ENCODE measurements around the gene ZSCAN20. TPM values are rescaled to one million over a fixed set of nuclear protein-coding genes. Genes with fewer than 3 reads are reported as not detected.

Gene ZSCAN20
- total RNA-seq, 6 donors from 2014 or later: 2.2 to 5.6 (median 4.8) TPM

GRCh38 chr1:33460144-33460543 lies 12.3 kb upstream of the ZSCAN20 start:
- Histone ChIP-seq H3K4me3 (no peak overlapping the region), H3K9me3 (no peaks in the 10 kb centered on the region), H3K4me1 (peaks cover 0 to 11% (median 8%) of the 10 kb centered on the region in 4 donors), H3K27ac (peak overlapping the region in 1 of 4 donors; percentile 39), H3K27me3 (no peaks in the 10 kb centered on the region), H3K36me3 (no peaks in the 10 kb centered on the region)
- TF ChIP-seq CTCF (IDR thresholded peaks at IDR 0.05): no peak
- no peak for TF ChIP-seq POLR2A (IDR thresholded peaks at IDR 0.05)
- TF ChIP-seq POLR2AphosphoS5 (IDR thresholded peaks at IDR 0.05): no peak
- TF ChIP-seq EP300 (IDR thresholded peaks at IDR 0.05): no peak
- ATAC-seq (ENCODE audit: low FRiP score in 2 of 2) (no peak), DNase-seq (no peak)
- 52 to 79% methylated on average over 3 of the region's 3 CpGs for WGBS, 2 donors

- 65 to 67% methylated on average over 4 of the region's 4 CpGs for WGBS, 2 donors
- H3K27me3 ChIP-seq: no peaks in the 10 kb centered on the region
- ATAC-seq (ENCODE audit: low FRiP score in 2 of 2) (peak in 1 of 2 donors; percentile 71), DNase-seq (no peak)
- H3K36me3 ChIP-seq: no peaks in the 10 kb centered on the region
- peaks cover 0 to 11% (median 6%) of the 10 kb centered on the region in 4 donors for H3K4me1 ChIP-seq
- no peak for TF ChIP-seq EP300 (IDR thresholded peaks at IDR 0.05)
- no peak for TF ChIP-seq POLR2AphosphoS5 (IDR thresholded peaks at IDR 0.05)
- TF ChIP-seq CTCF (IDR thresholded peaks at IDR 0.05): no peak
- no peak for TF ChIP-seq POLR2A (IDR thresholded peaks at IDR 0.05)
- H3K4me3 ChIP-seq: no peak overlapping the region
- H3K9me3 ChIP-seq: no peaks in the 10 kb centered on the region
- H3K27ac ChIP-seq: peak overlapping the region in 2 of 4 donors; percentile 20 to 39
Observed at GRCh38 chr1:33460947-33461629, 11.4 kb upstream of the ZSCAN20 start.

- WGBS, 2 donors: 92 to 95% methylated on average over 8 of the region's 8 CpGs
- Histone ChIP-seq H3K27ac (no peak overlapping the region), H3K4me1 (peaks cover 0 to 11% (median 6%) of the 10 kb centered on the region in 4 donors), H3K27me3 (no peaks in the 10 kb centered on the region), H3K9me3 (no peaks in the 10 kb centered on the region), H3K4me3 (no peak overlapping the region), H3K36me3 (no peaks in the 10 kb centered on the region)
- TF ChIP-seq POLR2A (IDR thresholded peaks at IDR 0.05) (no peak), POLR2AphosphoS5 (IDR thresholded peaks at IDR 0.05) (no peak), EP300 (IDR thresholded peaks at IDR 0.05) (no peak), CTCF (IDR thresholded peaks at IDR 0.05) (no peak)
- ATAC-seq (ENCODE audit: low FRiP score in 2 of 2) (no peak), DNase-seq (no peak)
Observed at GRCh38 chr1:33462405-33463164, 9.9 kb upstream of the ZSCAN20 start.

GRCh38 chr1:33464552-33464951 lies 7.9 kb upstream of the ZSCAN20 start:
- Histone ChIP-seq H3K9me3 (no peaks in the 10 kb centered on the region), H3K4me3 (no peak overlapping the region), H3K27ac (no peak overlapping the region), H3K27me3 (no peaks in the 10 kb centered on the region), H3K36me3 (no peaks in the 10 kb centered on the region), H3K4me1 (peaks cover 0 to 11% (median 6%) of the 10 kb centered on the region in 4 donors)
- TF ChIP-seq CTCF (IDR thresholded peaks at IDR 0.05): no peak
- TF ChIP-seq POLR2AphosphoS5 (IDR thresholded peaks at IDR 0.05): no peak
- TF ChIP-seq POLR2A (IDR thresholded peaks at IDR 0.05): no peak
- TF ChIP-seq EP300 (IDR thresholded peaks at IDR 0.05): no peak
- DNase-seq (no peak), ATAC-seq (ENCODE audit: low FRiP score in 2 of 2) (no peak)
- WGBS, 2 donors: 90 to 91% methylated on average over 3 of the region's 3 CpGs
